ENCODE data around the gene TTC27.

TTC27 gene

DNA sequence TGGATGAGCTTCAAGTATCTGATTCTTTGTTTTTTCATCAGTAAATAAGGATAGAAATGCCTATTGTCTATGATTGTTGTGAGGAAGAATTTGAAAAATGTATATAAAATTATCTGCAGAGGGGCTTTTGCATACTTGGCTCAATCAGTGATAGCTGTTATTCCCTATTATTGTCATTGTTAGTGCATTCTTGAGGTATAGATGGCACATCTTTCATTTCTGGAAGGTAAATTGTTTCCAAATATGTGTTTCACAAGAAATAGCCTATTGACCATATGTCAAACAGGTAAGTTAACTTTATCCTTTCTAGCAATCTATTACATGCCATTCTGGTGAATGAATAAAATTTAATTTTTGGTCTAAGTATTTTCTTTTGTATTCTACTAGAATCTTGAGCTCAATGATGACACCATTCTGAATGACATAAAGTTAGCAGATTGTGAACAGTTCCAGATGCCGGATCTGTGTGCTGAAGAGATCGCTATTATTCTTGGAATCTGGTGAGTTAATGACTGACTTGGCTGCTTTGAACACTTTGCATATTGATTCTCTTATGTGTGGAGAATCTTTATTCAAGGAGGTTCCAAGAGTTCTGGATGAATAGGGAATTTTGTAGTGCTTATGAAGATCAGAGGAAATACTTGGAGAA, 44.2 kb downstream of the TTC27 start:
- no peak for DNase-seq

DNA sequence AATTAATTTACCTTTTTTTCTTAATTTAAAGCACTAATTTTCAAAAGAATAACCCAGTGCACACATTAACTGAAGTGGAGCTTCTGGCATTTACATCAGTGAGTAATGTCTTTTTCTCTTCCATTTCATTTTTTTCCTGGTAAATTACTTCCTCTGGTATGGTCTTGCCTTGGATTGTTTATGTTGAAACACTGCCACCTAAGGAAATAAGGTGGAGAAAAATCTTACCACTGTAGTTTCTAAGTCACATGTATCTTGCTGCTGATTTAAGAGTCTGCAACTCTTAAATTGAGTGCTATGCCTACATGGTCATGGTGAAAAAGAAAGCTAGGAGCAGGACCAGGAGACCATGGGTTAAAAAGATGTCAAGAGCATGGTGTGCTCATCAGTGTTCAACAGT, 51.0 kb downstream of the TTC27 start:
- DNase-seq, result no peak

GRCh38 chr2:32680942-32681341, 53.1 kb downstream of the TTC27 start:
- no peak for DNase-seq

DNA sequence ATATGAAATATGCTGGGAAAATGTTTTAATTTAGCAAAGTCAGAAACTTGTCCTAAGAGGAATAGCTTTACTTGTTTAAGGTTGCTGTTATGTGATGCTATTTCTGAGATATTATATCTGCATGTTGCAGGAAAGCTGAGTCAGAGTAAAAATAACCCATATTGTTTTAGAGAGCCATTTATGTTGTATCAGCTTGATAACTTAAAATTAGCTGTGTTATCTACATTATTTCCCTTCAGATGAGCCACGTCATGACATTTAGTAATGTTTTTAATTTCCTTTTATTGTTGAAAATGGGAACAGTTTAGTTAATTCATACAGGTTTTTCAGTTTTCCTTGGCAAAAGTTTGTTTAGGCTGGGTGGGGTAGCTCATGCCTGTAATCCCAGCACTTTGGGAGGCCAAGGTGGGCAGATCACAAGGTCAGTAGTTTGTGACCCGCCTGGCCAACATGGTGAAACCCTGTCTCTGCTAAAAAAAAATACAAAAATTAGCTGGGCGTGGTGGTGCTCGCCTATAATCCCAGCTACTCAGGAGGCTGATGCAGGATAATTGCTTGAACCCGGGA, 55.8 kb downstream of the TTC27 start:
- no peak for DNase-seq

DNA sequence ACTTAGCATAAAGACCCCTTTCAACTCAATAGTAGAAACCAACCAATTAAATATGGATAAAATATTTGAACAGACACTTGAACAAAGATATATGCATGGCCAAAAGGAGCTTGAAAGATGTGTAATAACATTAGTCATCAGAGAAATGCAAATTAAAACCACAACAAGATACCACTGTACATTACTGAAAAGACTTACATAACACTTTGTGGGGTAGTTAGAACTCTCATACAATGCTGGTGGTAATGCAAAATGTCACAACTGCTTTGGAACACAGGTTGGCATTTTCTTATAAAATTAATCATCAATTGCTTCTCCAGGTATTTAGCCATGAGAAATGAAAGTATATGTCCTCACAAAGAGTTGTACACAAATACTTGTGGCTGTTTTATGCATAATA, 60.7 kb downstream of the TTC27 start:
- DNase-seq, result no peak

DNA sequence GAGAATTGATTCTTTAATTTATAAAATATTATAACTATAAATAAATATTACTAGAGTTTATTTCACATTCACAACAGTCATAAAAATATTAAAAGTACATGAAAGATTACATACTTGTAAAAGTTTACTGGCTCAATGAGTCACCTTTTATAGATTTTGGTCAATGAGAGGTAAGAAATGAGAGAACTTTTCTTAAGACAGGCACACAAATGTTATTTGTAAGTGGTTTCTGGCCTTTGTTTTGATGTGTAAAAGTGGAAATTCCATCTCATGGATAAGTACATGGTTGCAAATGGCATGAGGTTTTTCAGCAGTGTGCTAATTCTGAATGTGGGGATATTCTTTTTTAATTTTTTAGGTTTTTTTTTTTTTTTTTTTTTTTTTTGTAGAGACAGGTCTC, 63.8 kb downstream of the TTC27 start:
- no peak for DNase-seq

- DNase-seq, result no peak
These were observed 68.6 kb downstream of the TTC27 start for GRCh38 chr2:32696439-32696838.

DNA sequence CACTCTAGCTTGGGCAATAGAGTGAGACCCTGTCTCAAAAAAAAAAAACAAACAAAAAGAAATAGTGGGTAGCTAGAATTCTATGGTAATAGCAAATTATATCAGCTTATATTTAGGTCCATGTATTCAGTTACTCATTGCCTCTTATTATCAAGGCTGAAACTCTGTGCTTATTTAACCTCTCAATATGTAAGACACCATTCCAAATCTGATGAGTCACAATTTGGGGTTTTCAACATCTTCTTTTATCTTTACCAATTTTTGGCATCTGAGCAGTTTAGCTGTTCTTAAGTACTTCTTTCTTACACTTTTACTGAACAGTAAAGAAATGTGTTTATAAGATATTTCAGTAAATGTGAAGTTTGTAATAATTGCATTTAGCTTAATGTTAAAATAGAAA, 69.3 kb downstream of the TTC27 start:
- no peak for DNase-seq

DNA sequence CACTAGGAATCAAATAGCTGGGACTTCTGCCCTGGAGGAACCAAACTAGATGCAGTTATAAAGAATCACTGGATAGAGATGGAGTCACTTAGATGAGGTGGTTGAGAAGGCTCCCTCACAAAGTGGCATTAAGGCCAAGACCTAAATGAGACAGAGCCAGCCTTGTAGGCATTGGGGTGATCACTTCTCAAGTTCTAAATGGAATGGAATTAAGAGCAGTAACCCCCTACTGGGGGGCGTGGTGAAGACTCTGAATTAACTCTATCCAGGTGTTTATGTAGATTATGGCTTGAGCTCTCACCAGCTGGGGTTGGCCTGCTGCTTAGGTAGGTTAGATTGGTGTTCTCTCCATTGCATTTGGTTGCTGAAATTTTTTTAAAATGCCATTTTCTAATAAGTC, 71.3 kb downstream of the TTC27 start:
- no peak for DNase-seq

- DNase-seq, result no peak
These were observed 74.0 kb downstream of the TTC27 start for GRCh38 chr2:32701806-32702205.

- DNase-seq, result no peak
These were observed 74.6 kb downstream of the TTC27 start for GRCh38 chr2:32702303-32703064.

- no peak for DNase-seq
These were observed 79.1 kb downstream of the TTC27 start for GRCh38 chr2:32706815-32707579.

GRCh38 chr2:32711219-32711618, 83.4 kb downstream of the TTC27 start:
- no peak for DNase-seq

- no peak for DNase-seq
These were observed 84.2 kb downstream of the TTC27 start for GRCh38 chr2:32711908-32712501.

GRCh38 chr2:32712870-32713269, 85.0 kb downstream of the TTC27 start:
- DNase-seq, result no peak

GRCh38 chr2:32714521-32714920, 86.7 kb downstream of the TTC27 start:
- DNase-seq, result no peak

DNA sequence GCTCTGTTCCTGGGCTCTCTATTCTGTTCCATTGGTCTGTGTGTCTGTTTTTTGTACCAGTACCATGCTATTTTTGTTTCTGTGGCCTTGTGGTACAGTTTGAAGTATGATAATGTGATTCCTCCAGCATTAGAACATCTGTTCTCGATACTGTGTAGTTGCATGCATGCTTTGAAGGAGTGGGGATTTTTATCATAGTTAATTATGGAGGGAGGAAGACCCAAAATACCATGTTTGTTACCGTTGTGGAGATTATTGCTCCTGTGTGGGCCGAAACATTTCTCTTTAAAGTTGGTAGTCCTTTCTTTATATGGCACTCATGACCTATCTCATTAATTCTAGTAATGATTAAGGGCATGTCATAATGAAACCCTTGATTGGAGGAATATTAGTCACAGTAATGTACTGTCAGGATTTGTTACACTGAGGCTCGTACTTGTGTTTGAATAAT, 87.6 kb downstream of the TTC27 start:
- no peak for DNase-seq

- DNase-seq, result no peak
These were observed 88.1 kb downstream of the TTC27 start for GRCh38 chr2:32715981-32716380.

DNA sequence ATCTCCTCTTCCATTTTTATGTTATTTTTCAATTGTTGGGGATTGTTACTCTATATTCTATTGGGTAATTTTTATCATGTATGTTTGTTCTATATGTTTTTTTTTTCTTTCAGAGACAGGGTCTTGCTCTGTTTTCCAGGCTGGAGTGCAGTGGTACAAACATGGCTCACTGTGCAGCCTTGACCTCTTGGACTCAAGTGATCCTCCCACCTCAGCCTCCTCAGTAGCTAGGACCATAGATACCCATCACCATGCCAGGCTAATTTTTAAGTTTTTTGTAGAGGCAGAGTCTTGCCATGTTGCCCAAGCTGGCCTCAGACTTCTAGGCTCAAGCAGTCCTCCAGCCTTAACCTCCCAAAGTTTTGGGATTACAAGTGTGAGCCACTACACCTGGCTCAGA, 88.7 kb downstream of the TTC27 start:
- no peak for DNase-seq

- no peak for DNase-seq
These were observed 90.9 kb downstream of the TTC27 start for GRCh38 chr2:32718752-32719151.

- DNase-seq, result no peak
These were observed 91.6 kb downstream of the TTC27 start for GRCh38 chr2:32719430-32719829.

DNA sequence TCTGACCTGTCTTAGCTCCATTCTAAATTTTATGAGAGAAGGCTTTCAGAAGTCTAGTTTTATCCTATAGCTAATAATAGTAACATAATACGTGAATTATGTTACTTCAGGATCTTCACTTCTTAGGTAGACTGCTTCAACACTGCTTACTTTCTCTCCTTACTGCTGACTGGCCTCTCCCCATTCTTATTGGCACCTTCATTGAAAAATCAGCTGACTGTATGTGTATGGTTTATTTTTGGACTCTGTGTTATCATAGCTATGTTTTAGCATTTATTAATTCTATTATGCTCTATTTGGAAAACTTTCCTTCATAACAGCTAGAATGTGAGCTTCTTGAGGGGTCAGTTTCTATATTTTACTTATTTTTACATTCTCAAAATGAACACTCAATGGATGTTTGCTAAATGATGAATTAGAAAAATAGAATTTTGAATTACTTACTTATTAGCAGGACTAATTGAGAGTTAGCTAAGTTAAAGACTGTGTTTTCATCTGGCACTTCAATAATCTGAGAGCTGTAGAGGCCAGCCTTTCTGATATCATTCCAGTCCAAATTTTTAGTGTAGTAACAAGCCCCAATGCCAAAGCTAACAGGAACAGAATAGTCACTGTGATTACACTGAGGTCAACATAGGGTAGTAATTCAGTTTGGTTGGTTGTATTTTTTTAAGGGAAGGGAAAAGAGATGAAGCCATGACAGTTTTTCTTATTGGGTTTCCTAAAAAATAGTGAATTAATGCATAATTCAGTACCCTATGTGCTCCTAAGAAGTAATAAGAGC, 92.3 kb downstream of the TTC27 start:
- DNase-seq, result no peak

All from T1000 (cell line).